K562 (cell line): ENCODE measurements around the gene IGSF23. TPM values are rescaled to one million over a fixed set of nuclear protein-coding genes. Genes with fewer than 3 reads are reported as not detected.

Source experiments
- BDP1 ChIP-seq: IDR thresholded peaks from 3 replicates; pipeline ENCODE4 v1.6.1; 2011; ENCODE audit not compliant: insufficient read length, insufficient read depth
- ELF4 ChIP-seq: fragments of 450-650 bp; formaldehyde crosslinking; IDR thresholded peaks from 2 replicates; pipeline ENCODE4 v1.4.0; 2022; ENCODE audit warnings: missing genetic modification characterization
- EZH2 ChIP-seq: IDR thresholded peaks from 2 replicates; pipeline ENCODE4 v1.6.1; 2012; ENCODE audit warnings: low read depth, mild to moderate bottlenecking, inconsistent platforms, low read length, borderline replicate concordance
- FIP1L1 ChIP-seq: fragments of 200-400 bp; formaldehyde crosslinking; IDR thresholded peaks from 2 replicates; pipeline ENCODE4 v1.6.1; 2018; ENCODE audit warnings: mild to moderate bottlenecking, low read depth, low read length; ENCODE audit not compliant: poor library complexity, severe bottlenecking
- L3MBTL2 ChIP-seq: fragments of 450-650 bp; IDR thresholded peaks from 2 replicates; pipeline ENCODE4 v1.6.1; 2016; ENCODE audit warnings: mild to moderate bottlenecking, moderate library complexity
- NFYB ChIP-seq: IDR thresholded peaks from 2 replicates; pipeline ENCODE4 v1.6.1; 2011; ENCODE audit warnings: mild to moderate bottlenecking, moderate library complexity; ENCODE audit not compliant: insufficient read length; ENCODE audit errors: extremely low read depth
- NUFIP1 ChIP-seq: fragments of 450-650 bp; IDR thresholded peaks from 2 replicates; pipeline ENCODE4 v1.6.1; 2018; ENCODE audit not compliant: partially characterized antibody
- PCBP2 ChIP-seq: fragments of 200-400 bp; formaldehyde crosslinking; IDR thresholded peaks from 2 replicates; pipeline ENCODE4 v1.6.1; 2018; ENCODE audit warnings: low read length, low read depth, mild to moderate bottlenecking, moderate library complexity; ENCODE audit not compliant: poor library complexity, severe bottlenecking
- PRMT5 ChIP-seq: sonication (generic); formaldehyde crosslinking; IDR thresholded peaks from 2 replicates; pipeline ENCODE4 v1.5.0; 2020; ENCODE audit warnings: missing genetic modification reagents
- SIN3A ChIP-seq, 2 experiments: fragments of 150-350 bp in 1 of 2; IDR thresholded peaks; 2 replicates each; pipeline ENCODE4 v1.6.1; 2011 to 2016; ENCODE audit warnings: borderline replicate concordance in 2 of 2, low read depth in 2 of 2, low read length in 2 of 2, mild to moderate bottlenecking in 2 of 2, moderate library complexity in 2 of 2; ENCODE audit not compliant: control insufficient read depth in 1 of 2
- STAG1 ChIP-seq: sonication (generic); formaldehyde crosslinking; IDR thresholded peaks from 2 replicates; pipeline ENCODE4 v1.5.0; 2020; ENCODE audit warnings: missing genetic modification reagents, borderline replicate concordance
- ZNF134 ChIP-seq: fragments of 250-450 bp; sonication (Bioruptor Pico); conservative IDR thresholded peaks from 2 replicates; pipeline ENCODE4 v1.4.0; 2020
- ZNF212 ChIP-seq: fragments of 450-650 bp; formaldehyde crosslinking; IDR thresholded peaks from 2 replicates; pipeline ENCODE4 v1.4.0; 2020; ENCODE audit warnings: mild to moderate bottlenecking
- polyA plus RNA-seq, 8 experiments: library from polyadenylated mRNA; depleted of rRNA in 4 of 8; stranded (reverse) in 5 of 8; unstranded in 3 of 8; fragments of >200 nt; fragmentation: Nextera tagmentation in 2 of 8; fragmentation: Illumina TruSeq in 1 of 8; extraction: Ambion mirVana in 2 of 8; extraction: Trizol in 1 of 8; gene quantifications; 2 replicates each; pipeline versions ENCODE4 v1.2.1 to v1.2.3, GENCODE V29; 2011 to 2014; ENCODE audit warnings: inconsistent platforms in 1 of 8, missing spikeins in 1 of 8
- total RNA-seq, 7 experiments: library from RNA; depleted of rRNA in 6 of 7; stranded (reverse); fragments of >200 nt in 6 of 7; fragmentation: Illumina TruSeq in 2 of 7; extraction: Trizol in 2 of 7; gene quantifications; 2 replicates each; pipeline versions ENCODE4 v1.2.1 to v1.2.3, GENCODE V29; 2011 to 2021; ENCODE audit warnings: low replicate concordance in 1 of 7
- TF ChIP-seq, protein P1 (sequence below): fragments of 450-650 bp; IDR thresholded peaks from 2 replicates; pipeline ENCODE4 v1.6.1; 2018; ENCODE audit warnings: mild to moderate bottlenecking, low read depth; ENCODE audit not compliant: partially characterized antibody
- TF ChIP-seq, protein P2 (sequence below), 2 experiments: fragments of 250-450 bp in 1 of 2; fragments of 450-650 bp in 1 of 2; sonication (Bioruptor Pico) in 1 of 2; IDR thresholded peaks; 2 replicates each; pipeline versions ENCODE4 v1.6.1 to v1.8.0; 2016 to 2021; ENCODE audit warnings: mild to moderate bottlenecking in 2 of 2, moderate library complexity in 2 of 2, missing compliant biosample characterization in 1 of 2, missing genetic modification characterization in 1 of 2
- TF ChIP-seq, protein P3 (sequence below): fragments of 450-650 bp; IDR thresholded peaks from 2 replicates; pipeline ENCODE4 v1.6.1; 2014; ENCODE audit warnings: low read depth, mild to moderate bottlenecking, moderate library complexity, borderline replicate concordance
- TF ChIP-seq, protein P4 (sequence below): sonication (generic); formaldehyde crosslinking; IDR thresholded peaks from 2 replicates; pipeline ENCODE4 v1.8.0; 2022; ENCODE audit warnings: missing genetic modification reagents, mild to moderate bottlenecking, moderate library complexity, borderline replicate concordance
- TF ChIP-seq, protein P5 (sequence below): conservative IDR thresholded peaks from 2 replicates; pipeline ENCODE4 v1.6.1; 2011; ENCODE audit warnings: low read depth, mild to moderate bottlenecking, low read length; ENCODE audit not compliant: control insufficient read depth
- TF ChIP-seq, protein P6 (sequence below): IDR thresholded peaks from 2 replicates; pipeline ENCODE4 v1.6.1; 2011; ENCODE audit not compliant: insufficient read length; ENCODE audit errors: extremely low read depth

The IGSF23 gene
- total and polyA plus RNA-seq, 9 of the 15 experiments (the other 6 are each of a cell fraction or from before 2014, with no cell fraction given) = not detected

DNA sequence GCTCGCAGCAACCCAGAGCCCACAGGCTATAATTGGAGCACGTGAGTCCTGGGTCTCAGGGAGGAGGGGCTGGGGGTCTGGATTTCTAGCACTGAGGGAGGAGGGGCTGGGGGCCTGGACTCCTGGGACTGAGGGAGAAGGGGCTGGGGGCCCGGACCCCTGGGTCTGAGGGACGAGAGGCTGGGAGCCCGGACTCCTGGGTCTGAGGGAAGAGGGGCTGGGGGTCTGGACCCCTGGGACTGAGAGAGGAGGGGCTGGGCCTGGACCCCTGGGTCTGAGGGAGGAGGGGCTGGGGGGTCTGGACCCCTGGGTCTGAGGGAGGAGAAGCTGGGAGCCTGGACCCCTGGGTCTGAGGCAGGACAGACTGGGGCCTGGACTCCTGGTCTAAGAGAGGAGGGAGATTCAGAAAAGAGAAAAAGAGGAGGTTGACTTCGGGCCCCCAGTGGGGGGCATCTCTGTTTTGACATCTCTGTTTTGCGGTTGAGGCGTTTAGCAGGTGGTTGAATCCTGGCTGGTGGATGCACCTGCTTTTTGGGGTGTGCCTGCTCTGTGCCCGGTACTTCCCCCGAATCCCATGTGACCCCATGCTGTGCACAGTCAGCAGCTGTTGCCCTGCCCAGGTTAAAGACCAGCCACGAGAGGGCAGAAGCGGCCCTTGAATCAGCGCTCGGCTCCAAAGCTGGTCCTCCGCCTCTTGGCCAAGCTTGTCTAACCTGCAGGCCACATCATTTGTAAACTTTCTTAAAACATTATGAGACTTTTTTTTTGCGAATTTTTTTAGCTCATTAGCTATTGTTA lies 40.8 kb downstream of the IGSF23 start (continued):
- TF ChIP-seq, protein P1, sequence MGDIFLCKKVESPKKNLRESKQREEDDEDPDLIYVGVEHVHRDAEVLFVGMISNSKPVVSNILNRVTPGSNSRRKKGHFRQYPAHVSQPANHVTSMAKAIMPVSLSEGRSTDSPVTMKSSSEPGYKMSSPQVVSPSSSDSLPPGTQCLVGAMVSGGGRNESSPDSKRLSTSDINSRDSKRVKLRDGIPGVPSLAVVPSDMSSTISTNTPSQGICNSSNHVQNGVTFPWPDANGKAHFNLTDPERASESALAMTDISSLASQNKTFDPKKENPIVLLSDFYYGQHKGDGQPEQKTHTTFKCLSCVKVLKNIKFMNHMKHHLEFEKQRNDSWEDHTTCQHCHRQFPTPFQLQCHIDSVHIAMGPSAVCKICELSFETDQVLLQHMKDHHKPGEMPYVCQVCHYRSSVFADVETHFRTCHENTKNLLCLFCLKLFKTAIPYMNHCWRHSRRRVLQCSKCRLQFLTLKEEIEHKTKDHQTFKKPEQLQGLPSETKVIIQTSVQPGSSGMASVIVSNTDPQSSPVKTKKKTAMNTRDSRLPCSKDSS = no peak
- TF ChIP-seq ELF4 (CRISPR knock-in tag) (no peak), EZH2 (no peak), PCBP2 (no peak), FIP1L1 (no peak), PRMT5 (CRISPR knock-in tag) (no peak), ZNF212 (CRISPR knock-in tag) (no peak), BDP1 (no peak), NUFIP1 (no peak), NFYB (no peak), L3MBTL2 (0 out of 2 replicates have a peak, but pooled peaks have one; percentile 12), STAG1 (CRISPR knock-in tag) (peak; percentile 28; the same call in 1 of the 2 replicates), SIN3A (IDR thresholded peaks at IDR 0.05; ENCODE audit: borderline replicate concordance in 2 of 2, control insufficient read depth in 1 of 2, low read depth in 2 of 2, low read length in 2 of 2) (no peak), ZNF134 (no peak)
- TF ChIP-seq, protein P2, sequence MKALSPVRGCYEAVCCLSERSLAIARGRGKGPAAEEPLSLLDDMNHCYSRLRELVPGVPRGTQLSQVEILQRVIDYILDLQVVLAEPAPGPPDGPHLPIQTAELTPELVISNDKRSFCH (CRISPR knock-in tag; IDR thresholded peaks at IDR 0.05) = no peak
- TF ChIP-seq, protein P2 (tag; IDR thresholded peaks at IDR 0.05) = no peak
- TF ChIP-seq, protein P3, sequence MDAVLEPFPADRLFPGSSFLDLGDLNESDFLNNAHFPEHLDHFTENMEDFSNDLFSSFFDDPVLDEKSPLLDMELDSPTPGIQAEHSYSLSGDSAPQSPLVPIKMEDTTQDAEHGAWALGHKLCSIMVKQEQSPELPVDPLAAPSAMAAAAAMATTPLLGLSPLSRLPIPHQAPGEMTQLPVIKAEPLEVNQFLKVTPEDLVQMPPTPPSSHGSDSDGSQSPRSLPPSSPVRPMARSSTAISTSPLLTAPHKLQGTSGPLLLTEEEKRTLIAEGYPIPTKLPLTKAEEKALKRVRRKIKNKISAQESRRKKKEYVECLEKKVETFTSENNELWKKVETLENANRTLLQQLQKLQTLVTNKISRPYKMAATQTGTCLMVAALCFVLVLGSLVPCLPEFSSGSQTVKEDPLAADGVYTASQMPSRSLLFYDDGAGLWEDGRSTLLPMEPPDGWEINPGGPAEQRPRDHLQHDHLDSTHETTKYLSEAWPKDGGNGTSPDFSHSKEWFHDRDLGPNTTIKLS = no peak
- TF ChIP-seq, protein P4, sequence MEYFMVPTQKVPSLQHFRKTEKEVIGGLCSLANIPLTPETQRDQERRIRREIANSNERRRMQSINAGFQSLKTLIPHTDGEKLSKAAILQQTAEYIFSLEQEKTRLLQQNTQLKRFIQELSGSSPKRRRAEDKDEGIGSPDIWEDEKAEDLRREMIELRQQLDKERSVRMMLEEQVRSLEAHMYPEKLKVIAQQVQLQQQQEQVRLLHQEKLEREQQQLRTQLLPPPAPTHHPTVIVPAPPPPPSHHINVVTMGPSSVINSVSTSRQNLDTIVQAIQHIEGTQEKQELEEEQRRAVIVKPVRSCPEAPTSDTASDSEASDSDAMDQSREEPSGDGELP = peak; percentile 95
- TF ChIP-seq, protein P5, sequence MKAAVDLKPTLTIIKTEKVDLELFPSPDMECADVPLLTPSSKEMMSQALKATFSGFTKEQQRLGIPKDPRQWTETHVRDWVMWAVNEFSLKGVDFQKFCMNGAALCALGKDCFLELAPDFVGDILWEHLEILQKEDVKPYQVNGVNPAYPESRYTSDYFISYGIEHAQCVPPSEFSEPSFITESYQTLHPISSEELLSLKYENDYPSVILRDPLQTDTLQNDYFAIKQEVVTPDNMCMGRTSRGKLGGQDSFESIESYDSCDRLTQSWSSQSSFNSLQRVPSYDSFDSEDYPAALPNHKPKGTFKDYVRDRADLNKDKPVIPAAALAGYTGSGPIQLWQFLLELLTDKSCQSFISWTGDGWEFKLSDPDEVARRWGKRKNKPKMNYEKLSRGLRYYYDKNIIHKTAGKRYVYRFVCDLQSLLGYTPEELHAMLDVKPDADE = no peak
- TF ChIP-seq, protein P6, sequence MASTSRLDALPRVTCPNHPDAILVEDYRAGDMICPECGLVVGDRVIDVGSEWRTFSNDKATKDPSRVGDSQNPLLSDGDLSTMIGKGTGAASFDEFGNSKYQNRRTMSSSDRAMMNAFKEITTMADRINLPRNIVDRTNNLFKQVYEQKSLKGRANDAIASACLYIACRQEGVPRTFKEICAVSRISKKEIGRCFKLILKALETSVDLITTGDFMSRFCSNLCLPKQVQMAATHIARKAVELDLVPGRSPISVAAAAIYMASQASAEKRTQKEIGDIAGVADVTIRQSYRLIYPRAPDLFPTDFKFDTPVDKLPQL = no peak
